Left lobe of liver (tissue), 2 donors: ENCODE data around the gene DGLUCY. TPM values are rescaled to one million over a fixed set of nuclear protein-coding genes. Genes with fewer than 3 reads are reported as not detected.
"Not testable (repeated sequence)": the region's sequence is repeated elsewhere in the genome, so short reads cannot be mapped to it uniquely, and the experiment has no call there.

Experiments
- ATAC-seq: fragments of 200-7000 bp; cut with Tn5 transposase; one replicate; pipeline ENCODE4 v1.9.1; 2020; ENCODE audit warnings: mild to moderate bottlenecking, moderate library complexity
- DNase-seq: peaks from one replicate; pipeline ENCODE4 v3.0.0-alpha.2; 2020; ENCODE audit warnings: low spot score
- total RNA-seq: library from RNA; stranded (reverse); gene quantifications from one replicate; pipeline ENCODE4 v1.2.1, GENCODE V29; 2021
- donor health status: DM: no; HTN: no; CAD: no; lungs with moderate emphysema.
- donor health status: DM: no; HTN: yes; CAD: no.

The DGLUCY gene
- total RNA-seq, 1 donor from 2014 or later, result 53.1 TPM

DNA sequence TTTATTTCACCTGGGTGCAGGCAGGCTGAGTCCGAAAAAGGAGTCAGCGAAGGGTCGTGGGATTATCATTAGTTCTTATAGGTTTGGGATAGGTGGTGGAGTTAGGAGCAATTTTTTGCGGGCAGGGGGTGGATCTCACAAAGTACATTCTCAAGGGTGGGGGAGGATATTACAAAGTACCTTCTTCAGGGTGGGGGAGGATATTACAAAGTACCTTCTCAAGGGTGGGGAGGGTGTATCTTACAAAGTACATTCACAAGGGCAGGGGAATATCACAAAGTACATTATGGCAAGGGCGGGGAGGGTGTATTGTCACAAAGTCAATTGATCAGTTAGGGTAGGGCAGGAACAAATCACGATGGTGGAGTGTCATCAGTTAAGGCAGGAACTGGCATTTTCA lies 86.9 kb downstream of the DGLUCY start:
- ATAC-seq, DNase-seq: not testable (repeated sequence)

DNA sequence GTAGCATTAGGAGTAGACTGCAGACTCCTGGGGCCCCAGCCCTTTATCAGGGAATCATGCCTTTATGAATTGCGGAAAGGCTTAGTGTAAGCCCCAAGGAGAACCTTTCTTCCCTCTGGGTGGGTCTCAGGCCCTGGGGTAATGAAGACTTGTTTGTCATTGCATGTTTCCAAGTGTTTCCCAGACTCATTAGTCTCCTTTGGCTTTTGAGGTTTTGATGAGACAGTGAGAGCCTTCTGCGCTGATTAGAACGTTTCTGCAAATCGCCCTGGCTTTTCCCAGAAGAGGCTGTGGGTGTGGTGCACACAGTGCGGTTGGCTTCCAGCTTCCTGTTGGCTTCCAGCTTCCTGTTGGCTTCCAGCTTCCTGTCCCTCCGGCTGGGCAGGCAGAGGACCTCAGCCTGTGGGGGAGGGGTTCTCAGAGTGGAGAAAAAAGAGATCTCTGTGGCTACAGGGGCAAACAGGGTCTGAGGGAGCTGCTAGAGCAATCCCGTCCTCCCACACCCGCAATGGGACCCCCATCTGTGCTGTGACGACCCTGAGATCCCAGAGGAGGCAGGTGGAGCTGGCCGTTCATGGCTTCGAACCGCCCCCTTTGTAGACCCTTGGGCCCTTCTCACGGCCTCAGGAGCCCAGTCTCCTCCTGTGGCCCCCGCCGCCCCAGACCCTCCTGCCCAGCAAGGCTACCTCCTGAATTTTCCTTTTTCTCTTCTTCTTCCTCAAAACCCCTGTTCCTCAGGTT lies 88.5 kb downstream of the DGLUCY start:
- DNase-seq, result no peak
- ATAC-seq, result peak; percentile 22

- DNase-seq (peak; percentile 78), ATAC-seq (peak; percentile 98)
Observed at GRCh38 chr14:91204657-91205056, 90.8 kb downstream of the DGLUCY start.

DNA sequence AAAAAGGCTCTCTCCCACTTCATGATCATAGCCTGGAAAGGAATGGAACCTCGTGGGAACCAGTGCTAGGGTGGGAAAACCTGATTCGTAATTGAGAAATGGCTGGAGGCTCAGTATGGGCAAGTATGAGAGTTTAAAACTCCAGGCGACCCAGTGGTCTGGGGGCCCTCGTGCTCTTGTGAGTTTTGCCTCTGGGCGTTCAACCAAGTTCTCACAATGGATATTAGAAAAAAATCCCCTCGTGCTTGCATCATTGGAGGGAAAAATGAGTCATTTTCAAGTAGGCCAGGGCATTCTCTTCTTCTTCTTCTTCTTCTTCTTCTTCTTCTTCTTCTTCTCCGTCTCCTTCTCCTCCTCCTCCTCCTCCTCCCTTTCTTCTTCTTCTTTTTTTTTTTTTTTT lies 91.6 kb downstream of the DGLUCY start:
- ATAC-seq, result no peak
- DNase-seq, result no peak

DNA sequence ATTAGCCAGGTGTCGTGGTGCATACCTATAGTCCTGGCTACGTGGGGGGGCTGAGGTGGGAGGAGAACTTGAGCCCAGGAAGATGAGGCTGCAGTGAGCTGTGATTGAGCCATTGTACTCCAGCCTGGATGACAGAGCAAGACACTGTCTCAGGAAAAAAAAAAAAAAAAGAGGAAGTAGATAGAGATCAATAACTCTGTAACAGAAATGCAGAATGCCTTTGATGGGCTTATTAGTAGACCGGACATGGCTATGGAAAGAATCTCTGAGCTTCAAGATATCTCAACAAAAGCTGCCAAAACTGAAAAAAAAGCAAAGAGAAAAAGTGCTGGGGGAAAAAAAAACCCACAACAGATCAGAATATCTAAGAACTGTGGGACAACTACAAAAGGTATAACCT lies 93.1 kb downstream of the DGLUCY start:
- DNase-seq (no peak), ATAC-seq (no peak)

DNA sequence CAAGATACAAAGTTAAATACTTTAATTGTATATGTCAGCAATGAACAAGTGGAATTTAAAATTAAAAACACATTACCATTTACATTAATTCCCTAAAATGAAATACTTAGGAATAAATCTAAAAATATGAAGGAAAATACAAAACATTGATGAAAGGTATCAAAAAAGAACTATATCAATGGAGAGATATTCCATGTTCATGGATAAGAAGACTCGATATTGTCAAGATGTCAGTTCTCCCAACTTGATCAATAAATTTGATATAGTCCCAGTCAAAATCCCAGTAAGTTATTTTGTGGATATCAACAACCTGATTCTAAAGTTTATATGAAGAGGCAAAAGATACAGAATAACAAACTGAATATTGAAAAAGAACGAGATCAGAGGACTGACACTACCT lies 97.1 kb downstream of the DGLUCY start:
- ATAC-seq (no peak), DNase-seq (no peak)

- DNase-seq (no peak), ATAC-seq (no peak)
Observed at GRCh38 chr14:91214306-91214705, 100.4 kb downstream of the DGLUCY start.

DNA sequence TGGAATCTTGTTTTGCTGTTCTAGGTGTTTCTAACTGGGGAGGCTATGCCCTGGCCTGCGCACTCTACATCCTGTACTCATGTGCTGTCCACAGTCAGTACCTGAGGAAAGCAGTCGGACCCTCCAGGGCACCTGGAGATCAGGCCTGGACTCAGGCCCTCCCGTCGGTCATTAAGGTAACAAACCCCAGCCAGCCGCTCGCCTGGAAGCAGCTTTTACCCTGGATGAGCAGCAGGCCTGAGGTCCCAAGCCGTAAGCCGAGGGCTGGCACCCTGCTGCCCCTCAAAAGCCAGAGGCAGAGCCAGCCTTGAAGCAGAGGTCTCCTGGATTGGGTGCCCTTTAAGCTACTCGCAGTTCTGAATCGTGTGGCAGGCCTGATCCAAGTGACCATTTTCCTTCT lies 101.5 kb downstream of the DGLUCY start:
- ATAC-seq, result no peak
- no peak for DNase-seq

GRCh38 chr14:91216731-91217226 lies 102.9 kb downstream of the DGLUCY start:
- ATAC-seq (no peak), DNase-seq (no peak)

DNA sequence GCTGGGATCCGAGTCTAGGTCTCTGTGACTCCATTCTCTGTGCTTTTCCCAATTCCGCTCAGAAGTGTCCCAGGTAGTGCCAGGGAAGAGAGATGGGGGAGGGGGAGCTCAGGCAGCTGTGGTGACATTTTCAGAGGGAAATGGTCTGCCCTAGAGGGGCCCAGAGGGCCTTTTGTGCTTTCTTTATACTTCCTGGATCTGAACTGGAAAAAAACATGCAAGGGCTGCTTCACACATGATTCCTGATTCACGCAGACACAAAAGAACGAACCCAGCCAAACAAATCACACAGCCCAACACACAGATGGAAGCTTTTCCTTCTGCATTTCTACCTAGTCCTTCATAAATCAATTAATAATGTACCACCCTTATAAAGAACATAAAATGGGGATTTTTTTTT lies 104.1 kb downstream of the DGLUCY start:
- ATAC-seq (no peak), DNase-seq (no peak)

GRCh38 chr14:91219517-91220389 lies 105.9 kb downstream of the DGLUCY start:
- DNase-seq, result no peak
- ATAC-seq, result peak; percentile 35

DNA sequence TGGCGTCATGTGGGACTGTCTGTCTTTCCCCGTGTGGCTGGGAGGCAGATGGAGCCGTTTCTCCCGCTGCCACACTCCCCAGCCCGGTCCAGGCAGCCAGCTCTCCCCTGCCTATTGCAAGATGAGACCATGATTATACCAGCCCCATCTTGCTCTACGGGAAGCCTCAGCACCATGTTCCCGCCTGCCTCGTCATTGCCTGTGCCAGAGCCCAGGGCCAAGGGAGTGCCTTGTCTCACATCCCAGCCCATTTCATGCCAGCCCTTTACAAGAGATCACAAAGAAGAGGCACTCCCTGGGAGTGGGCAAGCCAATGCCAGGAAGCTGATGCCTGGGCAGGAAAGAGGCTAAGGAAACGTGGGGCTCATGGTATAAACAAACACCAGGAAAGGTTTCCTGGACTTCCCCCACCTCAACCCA lies 106.7 kb downstream of the DGLUCY start:
- DNase-seq (no peak), ATAC-seq (no peak)

- DNase-seq, result no peak
- no peak for ATAC-seq
Observed at GRCh38 chr14:91221270-91221669, 107.4 kb downstream of the DGLUCY start.

- DNase-seq (no peak), ATAC-seq (no peak)
Observed at GRCh38 chr14:91223028-91223783, 109.3 kb downstream of the DGLUCY start.

DNA sequence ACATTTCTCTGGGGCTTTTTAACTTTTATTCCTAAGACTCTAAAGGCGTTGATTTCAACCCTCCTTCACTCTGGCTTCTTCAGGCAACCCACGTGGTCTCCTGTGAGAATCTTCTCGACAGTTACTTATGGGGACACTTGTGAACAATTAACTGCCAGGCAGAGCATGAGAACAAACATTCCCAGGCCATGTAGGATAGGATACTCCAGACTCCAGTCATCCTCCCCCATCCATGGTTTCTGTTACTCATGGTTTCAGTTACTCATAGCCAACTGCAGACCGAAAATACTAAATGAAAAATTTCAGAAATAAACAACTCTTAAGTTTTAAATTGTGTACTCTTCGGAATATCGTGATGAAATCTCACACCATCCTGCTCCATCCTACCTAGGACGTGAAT lies 111.2 kb downstream of the DGLUCY start:
- DNase-seq, result no peak
- no peak for ATAC-seq

- ATAC-seq, DNase-seq: not testable (repeated sequence)
Observed at GRCh38 chr14:91226360-91226759, 112.5 kb downstream of the DGLUCY start.

- DNase-seq (no peak), ATAC-seq (no peak)
Observed at GRCh38 chr14:91227183-91227628, 113.3 kb downstream of the DGLUCY start.

- ATAC-seq, result no peak
Observed at GRCh38 chr14:91228112-91229004, 114.5 kb downstream of the DGLUCY start.

DNA sequence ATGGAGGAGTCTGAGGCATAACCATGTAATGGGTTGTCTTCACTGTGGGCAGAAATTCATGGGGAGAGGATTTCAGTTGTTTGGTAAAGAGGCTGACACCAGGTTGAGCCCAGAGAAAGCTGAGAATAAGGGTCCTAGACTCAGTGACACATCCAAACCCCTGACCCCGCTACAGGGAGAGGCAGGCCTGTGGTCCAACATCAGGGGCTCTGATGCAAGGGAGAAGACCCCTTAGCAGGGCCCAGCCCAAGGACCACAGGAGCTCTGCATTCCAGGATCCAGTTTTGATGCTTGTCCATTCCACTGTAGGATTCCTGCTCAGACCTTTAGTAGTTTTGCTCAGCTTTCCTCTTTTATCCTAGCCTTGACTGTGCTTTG lies 115.1 kb downstream of the DGLUCY start:
- no peak for ATAC-seq
- no peak for DNase-seq

More at GRCh38 chr14:91228112-91229004, 114.5 kb downstream of the DGLUCY start:
- no peak for DNase-seq

- no peak for DNase-seq
- ATAC-seq, result no peak
Observed at GRCh38 chr14:91229743-91230200, 115.9 kb downstream of the DGLUCY start.
